ENCODE results near the gene PCMTD2.

PCMTD2 gene

GRCh38 chr20:64264091-64264490 is 8.5 kb downstream of the PCMTD2 start:
- no peak overlapping the region for H3K4me3 ChIP-seq (ENCODE audit: low read length)
- no peak for DNase-seq (ENCODE audit: low read depth)
- no peak for TF ChIP-seq CTCF (conservative IDR thresholded peaks at IDR 0.05; ENCODE audit: low read length)

- peak; percentile 4 for DNase-seq (ENCODE audit: low read depth)
- H3K4me3 ChIP-seq (ENCODE audit: low read length): no peak overlapping the region
- no peak for TF ChIP-seq CTCF (conservative IDR thresholded peaks at IDR 0.05; ENCODE audit: low read length)
These were observed 9.7 kb downstream of the PCMTD2 start for GRCh38 chr20:64265201-64265600.

GRCh38 chr20:64266988-64267387 is 11.4 kb downstream of the PCMTD2 start:
- H3K4me3 ChIP-seq (ENCODE audit: low read length): no peak overlapping the region
- no peak for DNase-seq (ENCODE audit: low read depth)
- no peak for TF ChIP-seq CTCF (conservative IDR thresholded peaks at IDR 0.05; ENCODE audit: low read length)

- no peak for DNase-seq (ENCODE audit: low read depth)
- H3K4me3 ChIP-seq (ENCODE audit: low read length): no peak overlapping the region
- no peak for TF ChIP-seq CTCF (conservative IDR thresholded peaks at IDR 0.05; ENCODE audit: low read length)
These were observed 12.6 kb downstream of the PCMTD2 start for GRCh38 chr20:64268174-64268573.

GRCh38 chr20:64269604-64270411 is 14.3 kb downstream of the PCMTD2 start:
- no peak for DNase-seq (ENCODE audit: low read depth)
- TF ChIP-seq CTCF (conservative IDR thresholded peaks at IDR 0.05; ENCODE audit: low read length): no peak
- no peak overlapping the region for H3K4me3 ChIP-seq (ENCODE audit: low read length)

- DNase-seq (ENCODE audit: low read depth): no peak
- TF ChIP-seq CTCF (conservative IDR thresholded peaks at IDR 0.05; ENCODE audit: low read length): no peak
- no peak overlapping the region for H3K4me3 ChIP-seq (ENCODE audit: low read length)
These were observed 16.1 kb downstream of the PCMTD2 start for GRCh38 chr20:64271636-64272035.

GRCh38 chr20:64273109-64273508 is 17.6 kb downstream of the PCMTD2 start:
- no peak for TF ChIP-seq CTCF (conservative IDR thresholded peaks at IDR 0.05; ENCODE audit: low read length)
- no peak for DNase-seq (ENCODE audit: low read depth)
- H3K4me3 ChIP-seq (ENCODE audit: low read length): no peak overlapping the region
